HG03064 (cell line): Measurements from ENCODE around the gene PLCH2.

Source experiments
- ATAC-seq: cut with Tn5 transposase; IDR thresholded peaks from one replicate; pipeline ENCODE4 v1.9.1; 2021; ENCODE audit warnings: low read depth; ENCODE audit not compliant: unreplicated experiment

PLCH2 gene

GRCh38 chr1:2497891-2498290, 21.8 kb downstream of the PLCH2 start:
- no peak for ATAC-seq

GRCh38 chr1:2498648-2499047, 22.6 kb downstream of the PLCH2 start:
- ATAC-seq, result no peak

GRCh38 chr1:2499260-2499659, 23.2 kb downstream of the PLCH2 start:
- ATAC-seq, result no peak

GRCh38 chr1:2499986-2500596, 24.0 kb downstream of the PLCH2 start:
- no peak for ATAC-seq

GRCh38 chr1:2501041-2501819, 25.1 kb downstream of the PLCH2 start:
- ATAC-seq, result no peak

GRCh38 chr1:2501820-2502119, 25.7 kb downstream of the PLCH2 start:
- ATAC-seq, result no peak

GRCh38 chr1:2502210-2502609, 26.1 kb downstream of the PLCH2 start:
- ATAC-seq, result no peak

GRCh38 chr1:2502661-2503553, 26.8 kb downstream of the PLCH2 start:
- ATAC-seq, result no peak

GRCh38 chr1:2503554-2504224, 27.6 kb downstream of the PLCH2 start:
- no peak for ATAC-seq

GRCh38 chr1:2504225-2504948, 28.3 kb downstream of the PLCH2 start:
- ATAC-seq, result no peak

- no peak for ATAC-seq
Observed at GRCh38 chr1:2504949-2505272, 28.8 kb downstream of the PLCH2 start.

GRCh38 chr1:2505461-2505994, 29.4 kb downstream of the PLCH2 start:
- ATAC-seq, result no peak

- ATAC-seq, result no peak
Observed at GRCh38 chr1:2506007-2506860, 30.1 kb downstream of the PLCH2 start.

- no peak for ATAC-seq
Observed at GRCh38 chr1:2506901-2507565, 30.9 kb downstream of the PLCH2 start.

GRCh38 chr1:2507744-2508155, 31.7 kb downstream of the PLCH2 start:
- no peak for ATAC-seq

- ATAC-seq, result no peak
Observed at GRCh38 chr1:2508180-2508579, 32.1 kb downstream of the PLCH2 start.

- ATAC-seq, result no peak
Observed at GRCh38 chr1:2508751-2509150, 32.7 kb downstream of the PLCH2 start.

- ATAC-seq, result no peak
Observed at GRCh38 chr1:2509589-2509988, 33.5 kb downstream of the PLCH2 start.
